Endothelial cell of umbilical vein (primary cell): ENCODE data around the gene GUCA2B. TPM values are rescaled to one million over a fixed set of nuclear protein-coding genes. Genes with fewer than 3 reads are reported as not detected.

Experiments
- BruUV-seq: library from RNA; stranded (reverse); fragments of 400-500 nt; replicated peaks from 2 replicates; lab custom pipeline; 2021; lab: Mats Ljungman, UMichigan
- CTCF ChIA-PET: fragments of 300-600, 350-600 bp; sonication (Branson Sonifier 250); formaldehyde crosslinking; loops from one replicate; lab custom pipeline; 2021; ENCODE audit warnings: antibody characterized with exemption, inconsistent platforms; lab: Charles Lee
- POLR2A ChIA-PET: fragments of 300-600, 350-600 bp; sonication (Branson Sonifier 250); formaldehyde crosslinking; loops from one replicate; lab custom pipeline; 2021; ENCODE audit warnings: antibody characterized with exemption, inconsistent platforms; lab: Charles Lee
- DNase-seq: peaks from one replicate; pipeline ENCODE4 v3.0.0-alpha.2; 2011; ENCODE audit warnings: low read depth, low spot score
- FAIRE-seq: peaks from 2 replicates; lab custom pipeline; 2011; peaks lifted over from hg19 to GRCh38; lab: Jason Lieb, UNC
- H2AFZ ChIP-seq: 2 replicates; pipeline ENCODE4 v1.6.0; 2012; ENCODE audit warnings: low read depth, low read length, control low read depth, inconsistent platforms
- H3K27ac ChIP-seq: 2 replicates; pipeline ENCODE4 v1.5.1; 2011; ENCODE audit warnings: low read depth, mild to moderate bottlenecking, control low read depth, low read length, moderate library complexity; ENCODE audit not compliant: insufficient read depth
- H3K27me3 ChIP-seq, 2 experiments: 2 replicates each; pipeline versions ENCODE4 v1.6.0 to v1.6.1; 2011; ENCODE audit warnings: low read length in 2 of 2, mixed read lengths in 1 of 2; ENCODE audit not compliant: control insufficient read depth in 2 of 2, insufficient read depth in 2 of 2
- H3K36me3 ChIP-seq, 2 experiments: 2 replicates in 1 of 2; 3 replicates in 1 of 2; pipeline ENCODE4 v1.5.1; 2011; ENCODE audit warnings: low read length in 2 of 2, mild to moderate bottlenecking in 1 of 2, moderate library complexity in 1 of 2; ENCODE audit not compliant: control insufficient read depth in 2 of 2, insufficient read depth in 2 of 2; ENCODE audit errors: extremely low read depth in 1 of 2
- H3K4me1 ChIP-seq: 3 replicates; pipeline ENCODE4 v1.5.1; 2011; ENCODE audit warnings: mild to moderate bottlenecking, low read length; ENCODE audit not compliant: control insufficient read depth, insufficient read depth; ENCODE audit errors: extremely low read depth
- H3K4me2 ChIP-seq: 2 replicates; pipeline ENCODE4 v1.6.1; 2011; ENCODE audit warnings: low read length, control low read depth, mixed read lengths; ENCODE audit not compliant: insufficient read depth
- H3K4me3 ChIP-seq, 3 experiments: fragments of 200-600 bp in 1 of 3; sonication (generic), shearing (Covaris generic) in 1 of 3; replicated peaks in 1 of 3; 2 replicates each; pipeline ENCODE4 v1.5.1; 2011 to 2016; ENCODE audit warnings: control low read depth in 3 of 3, low read length in 3 of 3, mild to moderate bottlenecking in 2 of 3, inconsistent platforms in 1 of 3, low read depth in 1 of 3, moderate library complexity in 1 of 3; ENCODE audit not compliant: insufficient read depth in 1 of 3
- H3K79me2 ChIP-seq: 2 replicates; pipeline ENCODE4 v1.6.0; 2012; ENCODE audit warnings: low read length, inconsistent platforms; ENCODE audit not compliant: control insufficient read depth, insufficient read depth
- H3K9ac ChIP-seq: replicated peaks from 2 replicates; pipeline ENCODE3; 2011; ENCODE audit warnings: low read length, control low read depth; ENCODE audit not compliant: insufficient read depth; ENCODE audit errors: extremely low read depth
- H3K9me1 ChIP-seq: replicated peaks from 3 replicates; pipeline ENCODE4 v1.6.0; 2011; ENCODE audit warnings: mild to moderate bottlenecking, low read length; ENCODE audit not compliant: control insufficient read depth, insufficient read depth; ENCODE audit errors: extremely low read depth
- H3K9me3 ChIP-seq: replicated peaks from 2 replicates; pipeline ENCODE4 v1.5.1; 2012; ENCODE audit warnings: low read length, inconsistent platforms; ENCODE audit not compliant: control insufficient read depth, insufficient read depth
- H4K20me1 ChIP-seq: replicated peaks from 2 replicates; pipeline ENCODE3; 2011; ENCODE audit warnings: mild to moderate bottlenecking, low read length; ENCODE audit not compliant: control insufficient read depth, insufficient read depth; ENCODE audit errors: extremely low read depth
- CTCF ChIP-seq, 2 donors: IDR thresholded peaks; 1 replicate in 1 of 2; 2 replicates in 1 of 2; pipeline ENCODE4 v1.5.1; 2011; ENCODE audit warnings: low read length in 2 of 2, mild to moderate bottlenecking in 2 of 2, moderate library complexity in 2 of 2, control low read depth in 1 of 2, inconsistent platforms in 1 of 2, low read depth in 1 of 2; ENCODE audit not compliant: insufficient read depth in 1 of 2; ENCODE audit errors: extremely low read depth in 1 of 2
- EZH2 ChIP-seq: IDR thresholded peaks from 2 replicates; pipeline ENCODE4 v1.6.1; 2012; ENCODE audit warnings: borderline replicate concordance, low read depth, mild to moderate bottlenecking, moderate library complexity, low read length, inconsistent platforms; ENCODE audit not compliant: severe bottlenecking
- FOS ChIP-seq: IDR thresholded peaks from 2 replicates; pipeline ENCODE4 v1.6.1; 2011; ENCODE audit warnings: mild to moderate bottlenecking, low read length, moderate library complexity, borderline replicate concordance; ENCODE audit not compliant: insufficient read depth
- GATA2 ChIP-seq: IDR thresholded peaks from 2 replicates; pipeline ENCODE4 v1.7.0; 2011; ENCODE audit warnings: low read depth, mild to moderate bottlenecking, moderate library complexity, mixed read lengths, low read length; ENCODE audit not compliant: insufficient read length, insufficient read depth
- JUN ChIP-seq: IDR thresholded peaks from 2 replicates; pipeline ENCODE4 v1.6.1; 2011; ENCODE audit warnings: borderline replicate concordance, low read depth; ENCODE audit not compliant: insufficient read length, insufficient read depth
- MAX ChIP-seq: IDR thresholded peaks from 2 replicates; pipeline ENCODE4 v1.6.1; 2011; ENCODE audit not compliant: insufficient read depth, insufficient read length
- MYC ChIP-seq: IDR thresholded peaks from one replicate; pipeline ENCODE4 v1.6.1; 2011; ENCODE audit warnings: mild to moderate bottlenecking, low read depth, low read length
- POLR2A ChIP-seq: IDR thresholded peaks from 2 replicates; pipeline ENCODE4 v1.6.1; 2012; ENCODE audit warnings: low read depth, mild to moderate bottlenecking, control low read depth, low read length
- POLR2AphosphoS5 ChIP-seq: IDR thresholded peaks from 2 replicates; pipeline ENCODE4 v1.6.1; 2012; ENCODE audit warnings: low read depth, mild to moderate bottlenecking, control low read depth, low read length, moderate library complexity; ENCODE audit not compliant: insufficient read depth
- dilution Hi-C: fragments of 300-500 bp; cut with MboI; formaldehyde crosslinking; loops from one replicate; pipeline ENCODE4 v1.15.0; 2019; ENCODE audit warnings: low sequenced_read_pairs; ENCODE audit not compliant: extremely low pct_ligation_motif_present
- intact Hi-C: fragments of 100-400 bp; cut with micrococcal nuclease; formaldehyde crosslinking; loops from one replicate; pipeline ENCODE4 v1.10.0; 2022
- polyA plus RNA-seq, 4 experiments: library from polyadenylated mRNA; depleted of rRNA in 3 of 4; stranded (reverse) in 3 of 4; unstranded in 1 of 4; fragments of >200 nt; gene quantifications; 2 replicates each; pipeline versions ENCODE4 v1.2.1 to v1.2.3, GENCODE V29; 2011 to 2012; ENCODE audit warnings: missing spikeins in 1 of 4
- total RNA-seq: library from RNA; stranded (reverse); gene quantifications from 2 replicates; pipeline ENCODE4 v1.2.3, GENCODE V29; 2021

Gene GUCA2B
- total and polyA plus RNA-seq, 2 donors (not counting 3 experiments of a cell fraction or from before 2014, with no cell fraction given) = not detected

GRCh38 chr1:42125552-42125951, 27.7 kb upstream of the GUCA2B start:
- DNase-seq = no peak
- Histone ChIP-seq H3K4me3 (no peak overlapping the region), H2AFZ (no peak overlapping the region), H3K4me1 (no peaks in the 10 kb centered on the region), H3K27me3 (peaks cover 6 to 16% of the 10 kb centered on the region in 2 experiments), H3K9me1 (no peaks in the 10 kb centered on the region), H3K36me3 (no peaks in the 10 kb centered on the region), H3K9ac (no peak overlapping the region), H3K79me2 (no peaks in the 10 kb centered on the region), H4K20me1 (no peaks in the 10 kb centered on the region), H3K4me2 (no peak overlapping the region), H3K9me3 (no peaks in the 10 kb centered on the region), H3K27ac (no peak overlapping the region)
- dilution Hi-C loops (no loop called here), intact Hi-C loops (no loop called here)
- TF ChIP-seq FOS = no peak
- no peak for TF ChIP-seq POLR2AphosphoS5
- no peak for TF ChIP-seq EZH2
- no peak for TF ChIP-seq POLR2A
- TF ChIP-seq MAX = no peak
- no peak for TF ChIP-seq MYC
- TF ChIP-seq CTCF (IDR thresholded peaks at IDR 0.05; ENCODE audit: extremely low read depth in 1 of 2, insufficient read depth in 1 of 2, low read depth in 1 of 2, low read length in 2 of 2) = no peak
- TF ChIP-seq GATA2 = no peak
- no peak for TF ChIP-seq JUN
- ChIA-PET CTCF (no interaction called here), POLR2A (no interaction called here)
- FAIRE-seq = no peak
- BruUV-seq = no TSS peak
